Upper lobe of right lung (tissue), 1 donor: ENCODE results near the gene SDHAF4. TPM values are rescaled to one million over a fixed set of nuclear protein-coding genes. Genes with fewer than 3 reads are reported as not detected.

Experiments
- ATAC-seq: fragments of 200-7000 bp; cut with Tn5 transposase; one replicate; pipeline ENCODE4 v1.9.1; 2020; ENCODE audit warnings: mild to moderate bottlenecking, moderate library complexity
- DNase-seq: peaks from one replicate; pipeline ENCODE4 v3.0.0-alpha.2; 2020
- H3K27ac ChIP-seq: fragments of 200-600 bp; one replicate; pipeline ENCODE4 v1.8.0; 2022
- H3K27me3 ChIP-seq: fragments of 200-600 bp; one replicate; pipeline ENCODE4 v1.8.0; 2022; ENCODE audit warnings: mild to moderate bottlenecking
- H3K36me3 ChIP-seq: fragments of 200-600 bp; one replicate; pipeline ENCODE4 v1.8.0; 2022
- H3K4me1 ChIP-seq: fragments of 200-600 bp; one replicate; pipeline ENCODE4 v1.8.0; 2022
- H3K4me3 ChIP-seq: fragments of 200-600 bp; one replicate; pipeline ENCODE4 v1.8.0; 2022; ENCODE audit warnings: mild to moderate bottlenecking
- H3K9me3 ChIP-seq: fragments of 200-600 bp; one replicate; pipeline ENCODE4 v1.8.0; 2022
- intact Hi-C: fragments of 100-400 bp; cut with DNase I; formaldehyde crosslinking; loops from one replicate; pipeline ENCODE4 v1.11.0; 2022
- total RNA-seq: library from RNA; stranded (reverse); fragmentation: NEBNext Ultra II Directional; extraction: Animal tissue kit (Norgen Biotek cat#: 25700); gene quantifications from one replicate; pipeline ENCODE4 v1.2.1, GENCODE V29; 2021
- TF ChIP-seq, protein P1 (sequence below): fragments of 200-600 bp; IDR thresholded peaks from one replicate; pipeline ENCODE4 v1.8.0; 2022; ENCODE audit warnings: antibody characterized with exemption
- donor health status: DM: no; HTN: yes; CAD: no; lungs with severe emphysema.

Gene SDHAF4
- total RNA-seq, 1 donor from 2014 or later = 9.2 TPM

- Histone ChIP-seq H3K36me3 (peaks cover 7% of the 10 kb centered on the region), H3K27ac (no peak overlapping the region), H3K9me3 (no peaks in the 10 kb centered on the region), H3K27me3 (no peaks in the 10 kb centered on the region), H3K4me3 (no peak overlapping the region), H3K4me1 (no peaks in the 10 kb centered on the region)
- TF ChIP-seq, protein P1, sequence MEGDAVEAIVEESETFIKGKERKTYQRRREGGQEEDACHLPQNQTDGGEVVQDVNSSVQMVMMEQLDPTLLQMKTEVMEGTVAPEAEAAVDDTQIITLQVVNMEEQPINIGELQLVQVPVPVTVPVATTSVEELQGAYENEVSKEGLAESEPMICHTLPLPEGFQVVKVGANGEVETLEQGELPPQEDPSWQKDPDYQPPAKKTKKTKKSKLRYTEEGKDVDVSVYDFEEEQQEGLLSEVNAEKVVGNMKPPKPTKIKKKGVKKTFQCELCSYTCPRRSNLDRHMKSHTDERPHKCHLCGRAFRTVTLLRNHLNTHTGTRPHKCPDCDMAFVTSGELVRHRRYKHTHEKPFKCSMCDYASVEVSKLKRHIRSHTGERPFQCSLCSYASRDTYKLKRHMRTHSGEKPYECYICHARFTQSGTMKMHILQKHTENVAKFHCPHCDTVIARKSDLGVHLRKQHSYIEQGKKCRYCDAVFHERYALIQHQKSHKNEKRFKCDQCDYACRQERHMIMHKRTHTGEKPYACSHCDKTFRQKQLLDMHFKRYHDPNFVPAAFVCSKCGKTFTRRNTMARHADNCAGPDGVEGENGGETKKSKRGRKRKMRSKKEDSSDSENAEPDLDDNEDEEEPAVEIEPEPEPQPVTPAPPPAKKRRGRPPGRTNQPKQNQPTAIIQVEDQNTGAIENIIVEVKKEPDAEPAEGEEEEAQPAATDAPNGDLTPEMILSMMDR = no peak
- ATAC-seq = no peak
- no peak for DNase-seq
- intact Hi-C loops = no loop called here
Observed at GRCh38 chr6:70530023-70530422, 36.7 kb upstream of the SDHAF4 start.

GRCh38 chr6:70531133-70531532 lies 35.6 kb upstream of the SDHAF4 start:
- Histone ChIP-seq H3K9me3 (no peaks in the 10 kb centered on the region), H3K4me3 (no peak overlapping the region), H3K36me3 (no peaks in the 10 kb centered on the region), H3K4me1 (no peaks in the 10 kb centered on the region), H3K27ac (no peak overlapping the region), H3K27me3 (no peaks in the 10 kb centered on the region)
- intact Hi-C loops = no loop called here
- ATAC-seq = no peak
- TF ChIP-seq, protein P1 = no peak
- no peak for DNase-seq

DNA sequence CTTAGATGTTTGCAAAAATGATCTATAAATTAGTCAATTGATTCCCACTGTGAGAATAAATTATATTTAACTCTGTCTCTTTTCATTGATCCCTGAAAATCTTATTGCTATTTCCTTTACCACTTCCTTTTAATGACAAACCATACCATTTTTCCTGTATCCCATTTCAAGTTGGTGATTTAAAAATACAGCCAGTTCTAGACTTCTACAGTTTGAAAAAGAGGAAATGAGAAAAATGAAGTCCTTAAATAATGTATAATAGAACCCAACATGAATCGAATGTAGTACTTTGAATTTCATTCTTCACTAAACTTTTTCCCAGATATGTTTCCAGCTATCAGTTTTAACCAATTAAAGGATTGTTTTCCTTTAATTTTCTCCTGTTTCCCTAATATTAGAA lies 29.5 kb upstream of the SDHAF4 start:
- Histone ChIP-seq H3K4me1 (no peaks in the 10 kb centered on the region), H3K9me3 (no peaks in the 10 kb centered on the region), H3K27me3 (no peaks in the 10 kb centered on the region), H3K27ac (no peak overlapping the region), H3K36me3 (peaks cover 4% of the 10 kb centered on the region), H3K4me3 (no peak overlapping the region)
- DNase-seq (no peak), ATAC-seq (no peak)
- TF ChIP-seq, protein P1 = no peak
- intact Hi-C loops = no loop called here

GRCh38 chr6:70538376-70538775 lies 28.4 kb upstream of the SDHAF4 start:
- H3K36me3 ChIP-seq = peaks cover 4% of the 10 kb centered on the region

DNA sequence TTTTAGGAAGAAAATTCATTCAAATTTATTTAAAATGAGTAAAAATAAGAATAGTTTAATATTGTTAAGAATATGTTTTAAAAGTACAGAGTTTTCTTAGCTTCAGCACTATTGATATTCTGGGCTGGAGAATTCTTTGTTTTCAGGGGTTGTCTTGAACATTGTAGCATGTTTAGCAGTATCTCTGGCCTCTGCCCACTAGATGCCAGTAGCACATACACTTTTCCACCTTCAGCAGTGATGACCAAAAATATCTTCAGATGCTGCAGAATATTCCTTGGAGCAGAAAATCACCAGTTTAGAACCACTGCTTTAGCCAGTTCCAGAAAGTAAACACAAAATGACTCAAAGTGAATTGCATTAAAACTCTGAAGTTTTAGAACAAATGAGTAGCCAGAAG lies 19.4 kb upstream of the SDHAF4 start:
- intact Hi-C loops = no loop called here
- Histone ChIP-seq H3K4me1 (no peaks in the 10 kb centered on the region), H3K9me3 (no peaks in the 10 kb centered on the region), H3K27ac (no peak overlapping the region), H3K36me3 (no peaks in the 10 kb centered on the region), H3K4me3 (no peak overlapping the region), H3K27me3 (no peaks in the 10 kb centered on the region)
- TF ChIP-seq, protein P1 = peak; percentile 21
- no peak for ATAC-seq
- no peak for DNase-seq

More at GRCh38 chr6:70538376-70538775, 28.4 kb upstream of the SDHAF4 start:
- H3K4me1 ChIP-seq = no peaks in the 10 kb centered on the region
- ATAC-seq (no peak), DNase-seq (no peak)
- H3K27me3 ChIP-seq = no peaks in the 10 kb centered on the region
- H3K27ac ChIP-seq = no peak overlapping the region
- TF ChIP-seq, protein P1 = no peak
- H3K9me3 ChIP-seq = no peaks in the 10 kb centered on the region
- H3K4me3 ChIP-seq = no peak overlapping the region
- intact Hi-C loops = no loop called here

GRCh38 chr6:70547905-70548304 lies 18.8 kb upstream of the SDHAF4 start:
- Histone ChIP-seq H3K27ac (no peak overlapping the region), H3K36me3 (no peaks in the 10 kb centered on the region), H3K9me3 (no peaks in the 10 kb centered on the region), H3K4me3 (no peak overlapping the region), H3K4me1 (no peaks in the 10 kb centered on the region), H3K27me3 (no peaks in the 10 kb centered on the region)
- TF ChIP-seq, protein P1 = no peak
- intact Hi-C loops = no loop called here
- DNase-seq (no peak), ATAC-seq (no peak)
